ENCODE results near the gene MYBPC2. TPM values are rescaled to one million over a fixed set of nuclear protein-coding genes. Genes with fewer than 3 reads are reported as not detected.

Gene MYBPC2
- total and polyA plus RNA-seq, 9 of the 15 experiments (the other 6 are each of a cell fraction or from before 2014, with no cell fraction given) = 0.01 to 0.14 (median 0.04) TPM; not detected in 6

DNA sequence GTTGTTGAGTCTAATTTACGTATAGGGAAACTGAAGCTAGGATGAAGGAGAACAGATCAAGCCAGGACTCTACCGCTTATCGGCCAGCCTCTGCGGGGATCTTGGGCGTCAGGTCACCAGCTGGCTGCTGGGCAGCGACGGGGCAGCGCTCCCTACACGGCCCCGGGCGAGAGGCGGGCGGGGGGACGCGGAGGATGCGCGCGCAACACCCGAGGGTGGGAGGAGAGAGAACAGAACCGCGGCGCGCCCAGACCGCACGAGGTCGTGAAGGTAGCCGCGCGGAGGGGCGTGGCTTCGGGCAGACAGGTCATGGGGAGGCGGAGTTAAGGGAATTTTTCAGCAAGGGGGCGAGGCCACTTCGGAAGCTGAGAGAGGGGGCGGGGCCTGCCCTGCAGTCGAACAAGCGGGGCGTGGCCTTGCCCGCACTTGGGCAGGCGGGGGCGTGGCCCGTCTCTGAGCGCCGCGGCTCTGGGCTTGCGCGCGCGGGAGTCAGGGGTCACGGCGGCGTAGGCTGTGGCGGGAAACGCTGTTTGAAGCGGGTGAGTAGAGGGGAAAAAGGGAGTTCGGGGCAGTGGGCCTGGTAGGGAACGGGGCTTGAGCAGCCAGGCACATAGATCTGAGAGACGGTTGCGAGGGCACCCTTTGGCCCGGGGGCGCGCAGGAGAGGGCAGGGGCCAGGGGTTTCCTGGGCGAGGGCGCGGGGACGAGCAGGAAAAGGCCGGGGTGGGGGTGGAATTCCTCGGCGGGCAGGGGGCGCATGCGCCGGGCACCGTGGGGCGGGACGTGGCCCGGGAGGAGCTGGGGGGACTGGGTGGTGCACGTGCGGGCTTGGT is 48.6 kb upstream of the MYBPC2 start, which contains the start of gene POLD1 (continued):
- TF ChIP-seq, protein P1, sequence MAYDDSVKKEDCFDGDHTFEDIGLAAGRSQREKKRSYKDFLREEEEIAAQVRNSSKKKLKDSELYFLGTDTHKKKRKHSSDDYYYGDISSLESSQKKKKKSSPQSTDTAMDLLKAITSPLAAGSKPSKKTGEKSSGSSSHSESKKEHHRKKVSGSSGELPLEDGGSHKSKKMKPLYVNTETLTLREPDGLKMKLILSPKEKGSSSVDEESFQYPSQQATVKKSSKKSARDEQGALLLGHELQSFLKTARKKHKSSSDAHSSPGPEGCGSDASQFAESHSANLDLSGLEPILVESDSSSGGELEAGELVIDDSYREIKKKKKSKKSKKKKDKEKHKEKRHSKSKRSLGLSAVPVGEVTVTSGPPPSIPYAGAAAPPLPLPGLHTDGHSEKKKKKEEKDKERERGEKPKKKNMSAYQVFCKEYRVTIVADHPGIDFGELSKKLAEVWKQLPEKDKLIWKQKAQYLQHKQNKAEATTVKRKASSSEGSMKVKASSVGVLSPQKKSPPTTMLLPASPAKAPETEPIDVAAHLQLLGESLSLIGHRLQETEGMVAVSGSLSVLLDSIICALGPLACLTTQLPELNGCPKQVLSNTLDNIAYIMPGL (CRISPR knock-in tag; IDR thresholded peaks at IDR 0.05) = 0 out of 2 replicates have a peak, but pooled peaks have one; percentile 19
- TF ChIP-seq SNIP1 (IDR thresholded peaks at IDR 0.05; ENCODE audit: low read depth) (no peak), L3MBTL2 (IDR thresholded peaks at IDR 0.05) (peak; percentile 82), DPF2 (IDR thresholded peaks at IDR 0.05) (peak; percentile 21; the same call in 1 of the 2 replicates), SRSF1 (IDR thresholded peaks at IDR 0.05; ENCODE audit: low read depth, low read length) (no peak), EP400 (IDR thresholded peaks at IDR 0.05) (peak; percentile 83), RBM17 (IDR thresholded peaks at IDR 0.05; ENCODE audit: borderline replicate concordance, low read depth, low read length) (no peak), ZNF12 (CRISPR knock-in tag; IDR thresholded peaks at IDR 0.05) (no peak; the same call in 1 of the 2 replicates), FOXJ2 (tag; IDR thresholded peaks at IDR 0.05) (no peak), MAZ (CRISPR knock-in tag; conservative IDR thresholded peaks at IDR 0.05 in 1 of 2, IDR thresholded peaks at IDR 0.05 in 1 of 2) (peak; percentile 52 to 92), EGR1 (conservative IDR thresholded peaks at IDR 0.05) (peak; percentile 93), PHB (CRISPR knock-in tag; IDR thresholded peaks at IDR 0.05) (peak; percentile 98), ZNF717 (CRISPR knock-in tag; IDR thresholded peaks at IDR 0.05) (peak; percentile 90; the same call in 1 of the 2 replicates), NBN (IDR thresholded peaks at IDR 0.05; ENCODE audit: low read depth) (0 out of 2 replicates have a peak, but pooled peaks have one; percentile 30), RHOXF2B (CRISPR knock-in tag; conservative IDR thresholded peaks at IDR 0.05) (0 out of 2 replicates have a peak, but pooled peaks have one; percentile 47), HNRNPLL (IDR thresholded peaks at IDR 0.05; ENCODE audit: low read depth, low read length, poor library complexity, severe bottlenecking) (no peak), ZBTB8A (IDR thresholded peaks at IDR 0.05; ENCODE audit: partially characterized antibody) (no peak), RAD21 (CRISPR knock-in tag; conservative IDR thresholded peaks at IDR 0.05 in 1 of 2, IDR thresholded peaks at IDR 0.05 in 1 of 2) (peak in 1 of 2 experiments; percentile 16; a peak in 1 of 4 replicates), NFRKB (IDR thresholded peaks at IDR 0.05; ENCODE audit: low read depth) (no peak), PHF20 (IDR thresholded peaks at IDR 0.05; ENCODE audit: partially characterized antibody) (peak; percentile 79)
- TF ChIP-seq, protein P2, sequence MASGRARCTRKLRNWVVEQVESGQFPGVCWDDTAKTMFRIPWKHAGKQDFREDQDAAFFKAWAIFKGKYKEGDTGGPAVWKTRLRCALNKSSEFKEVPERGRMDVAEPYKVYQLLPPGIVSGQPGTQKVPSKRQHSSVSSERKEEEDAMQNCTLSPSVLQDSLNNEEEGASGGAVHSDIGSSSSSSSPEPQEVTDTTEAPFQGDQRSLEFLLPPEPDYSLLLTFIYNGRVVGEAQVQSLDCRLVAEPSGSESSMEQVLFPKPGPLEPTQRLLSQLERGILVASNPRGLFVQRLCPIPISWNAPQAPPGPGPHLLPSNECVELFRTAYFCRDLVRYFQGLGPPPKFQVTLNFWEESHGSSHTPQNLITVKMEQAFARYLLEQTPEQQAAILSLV (tag; IDR thresholded peaks at IDR 0.05) = no peak
- TF ChIP-seq, protein P3, sequence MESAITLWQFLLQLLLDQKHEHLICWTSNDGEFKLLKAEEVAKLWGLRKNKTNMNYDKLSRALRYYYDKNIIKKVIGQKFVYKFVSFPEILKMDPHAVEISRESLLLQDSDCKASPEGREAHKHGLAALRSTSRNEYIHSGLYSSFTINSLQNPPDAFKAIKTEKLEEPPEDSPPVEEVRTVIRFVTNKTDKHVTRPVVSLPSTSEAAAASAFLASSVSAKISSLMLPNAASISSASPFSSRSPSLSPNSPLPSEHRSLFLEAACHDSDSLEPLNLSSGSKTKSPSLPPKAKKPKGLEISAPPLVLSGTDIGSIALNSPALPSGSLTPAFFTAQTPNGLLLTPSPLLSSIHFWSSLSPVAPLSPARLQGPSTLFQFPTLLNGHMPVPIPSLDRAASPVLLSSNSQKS (CRISPR knock-in tag; IDR thresholded peaks at IDR 0.05) = 0 out of 2 replicates have a peak, but pooled peaks have one; percentile 24
- TF ChIP-seq, protein P4, sequence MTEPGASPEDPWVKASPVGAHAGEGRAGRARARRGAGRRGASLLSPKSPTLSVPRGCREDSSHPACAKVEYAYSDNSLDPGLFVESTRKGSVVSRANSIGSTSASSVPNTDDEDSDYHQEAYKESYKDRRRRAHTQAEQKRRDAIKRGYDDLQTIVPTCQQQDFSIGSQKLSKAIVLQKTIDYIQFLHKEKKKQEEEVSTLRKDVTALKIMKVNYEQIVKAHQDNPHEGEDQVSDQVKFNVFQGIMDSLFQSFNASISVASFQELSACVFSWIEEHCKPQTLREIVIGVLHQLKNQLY (CRISPR knock-in tag; conservative IDR thresholded peaks at IDR 0.05) = 0 out of 4 replicates have a peak, but pooled peaks of 1 of the 2 experiments have one; percentile 43
- TF ChIP-seq, protein P5, sequence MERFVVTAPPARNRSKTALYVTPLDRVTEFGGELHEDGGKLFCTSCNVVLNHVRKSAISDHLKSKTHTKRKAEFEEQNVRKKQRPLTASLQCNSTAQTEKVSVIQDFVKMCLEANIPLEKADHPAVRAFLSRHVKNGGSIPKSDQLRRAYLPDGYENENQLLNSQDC (CRISPR knock-in tag; IDR thresholded peaks at IDR 0.05) = 0 out of 2 replicates have a peak, but pooled peaks have one; percentile 30

Data from K562 (cell line).